WTC11 (cell line): ENCODE measurements around the gene PPM1A. TPM values are rescaled to one million over a fixed set of nuclear protein-coding genes. Genes with fewer than 3 reads are reported as not detected.

Experiments used
- ATF1 ChIP-seq: sonication (generic); formaldehyde crosslinking; IDR thresholded peaks from 2 replicates; pipeline ENCODE4 v1.8.1; 2023; ENCODE audit warnings: mild to moderate bottlenecking, moderate library complexity, missing genetic modification reagents
- CBFB ChIP-seq: sonication (generic); formaldehyde crosslinking; IDR thresholded peaks from 2 replicates; pipeline ENCODE4 v1.8.1; 2022; ENCODE audit warnings: mild to moderate bottlenecking, low read depth, missing genetic modification reagents
- CDX4 ChIP-seq: fragments of 250-450 bp; sonication (Bioruptor Pico); IDR thresholded peaks from 2 replicates; pipeline ENCODE4 v1.9.0; 2021; ENCODE audit warnings: moderate library complexity, mild to moderate bottlenecking, inconsistent platforms, borderline replicate concordance
- CREB1 ChIP-seq: sonication (generic); formaldehyde crosslinking; IDR thresholded peaks from 2 replicates; pipeline ENCODE4 v1.8.0; 2023; ENCODE audit warnings: mild to moderate bottlenecking, missing genetic modification reagents
- CREM ChIP-seq: sonication (generic); formaldehyde crosslinking; IDR thresholded peaks from 2 replicates; pipeline ENCODE4 v1.8.1; 2022; ENCODE audit warnings: mild to moderate bottlenecking, missing genetic modification reagents, moderate library complexity
- E2F1 ChIP-seq: sonication (generic); formaldehyde crosslinking; IDR thresholded peaks from 2 replicates; pipeline ENCODE4 v1.8.0; 2022; ENCODE audit warnings: mild to moderate bottlenecking, missing genetic modification reagents
- E2F4 ChIP-seq: sonication (generic); formaldehyde crosslinking; IDR thresholded peaks from 2 replicates; pipeline ENCODE4 v1.8.1; 2022; ENCODE audit warnings: low read depth, mild to moderate bottlenecking, moderate library complexity, missing genetic modification reagents, borderline replicate concordance
- ELF4 ChIP-seq: sonication (generic); formaldehyde crosslinking; IDR thresholded peaks from 2 replicates; pipeline ENCODE4 v1.8.1; 2022; ENCODE audit warnings: low read depth, mild to moderate bottlenecking, moderate library complexity, missing genetic modification reagents
- ESRRA ChIP-seq: sonication (generic); formaldehyde crosslinking; IDR thresholded peaks from 2 replicates; pipeline ENCODE4 v1.8.1; 2022; ENCODE audit warnings: mild to moderate bottlenecking, missing genetic modification reagents, borderline replicate concordance
- FOXK1 ChIP-seq: sonication (generic); formaldehyde crosslinking; IDR thresholded peaks from 2 replicates; pipeline ENCODE4 v1.8.0; 2022; ENCODE audit warnings: mild to moderate bottlenecking, moderate library complexity, missing genetic modification reagents
- GABPB1 ChIP-seq: sonication (generic); formaldehyde crosslinking; IDR thresholded peaks from 2 replicates; pipeline ENCODE4 v1.8.1; 2023; ENCODE audit warnings: mild to moderate bottlenecking, missing genetic modification reagents
- IRF2 ChIP-seq: sonication (generic); formaldehyde crosslinking; IDR thresholded peaks from 2 replicates; pipeline ENCODE4 v1.8.0; 2022; ENCODE audit warnings: low read depth, missing genetic modification reagents, borderline replicate concordance
- JAZF1 ChIP-seq: fragments of 250-450 bp; sonication (Bioruptor Pico); IDR thresholded peaks from 2 replicates; pipeline ENCODE4 v1.9.0; 2021; ENCODE audit warnings: moderate library complexity, mild to moderate bottlenecking, inconsistent platforms
- MAX ChIP-seq: sonication (generic); formaldehyde crosslinking; IDR thresholded peaks from 2 replicates; pipeline ENCODE4 v1.8.0; 2022; ENCODE audit warnings: mild to moderate bottlenecking, missing genetic modification reagents
- NFE2L1 ChIP-seq: sonication (generic); formaldehyde crosslinking; IDR thresholded peaks from 2 replicates; pipeline ENCODE4 v1.8.1; 2023; ENCODE audit warnings: missing genetic modification reagents
- NR2C2 ChIP-seq: sonication (generic); formaldehyde crosslinking; IDR thresholded peaks from 2 replicates; pipeline ENCODE4 v1.8.0; 2022; ENCODE audit warnings: mild to moderate bottlenecking, missing genetic modification reagents
- PRDM15 ChIP-seq: sonication (generic); formaldehyde crosslinking; IDR thresholded peaks from 2 replicates; pipeline ENCODE4 v1.8.0; 2022; ENCODE audit warnings: missing genetic modification reagents
- RELA ChIP-seq: sonication (generic); formaldehyde crosslinking; IDR thresholded peaks from 2 replicates; pipeline ENCODE4 v1.8.1; 2022; ENCODE audit warnings: missing genetic modification reagents, mild to moderate bottlenecking, borderline replicate concordance
- SMAD3 ChIP-seq: sonication (generic); formaldehyde crosslinking; IDR thresholded peaks from 2 replicates; pipeline ENCODE4 v1.8.0; 2022; ENCODE audit warnings: missing genetic modification reagents, mild to moderate bottlenecking, borderline replicate concordance
- SOX15 ChIP-seq: fragments of 250-450 bp; sonication (Bioruptor Pico); IDR thresholded peaks from 2 replicates; pipeline ENCODE4 v1.9.0; 2021; ENCODE audit warnings: mild to moderate bottlenecking
- STAT6 ChIP-seq: sonication (generic); formaldehyde crosslinking; conservative IDR thresholded peaks from 2 replicates; pipeline ENCODE4 v1.8.1; 2023; ENCODE audit warnings: mild to moderate bottlenecking, low read depth, missing genetic modification reagents, moderate library complexity
- TCF7 ChIP-seq: sonication (generic); formaldehyde crosslinking; IDR thresholded peaks from 2 replicates; pipeline ENCODE4 v1.8.0; 2022; ENCODE audit warnings: mild to moderate bottlenecking, low read depth, missing genetic modification reagents, moderate library complexity
- TEAD4 ChIP-seq: sonication (generic); formaldehyde crosslinking; IDR thresholded peaks from 2 replicates; pipeline ENCODE4 v1.8.0; 2022; ENCODE audit warnings: mild to moderate bottlenecking, missing genetic modification reagents
- TP53 ChIP-seq: sonication (generic); formaldehyde crosslinking; IDR thresholded peaks from 2 replicates; pipeline ENCODE4 v1.8.1; 2023; ENCODE audit warnings: mild to moderate bottlenecking, missing genetic modification reagents
- ZBTB21 ChIP-seq: sonication (generic); formaldehyde crosslinking; IDR thresholded peaks from 2 replicates; pipeline ENCODE4 v1.8.1; 2023; ENCODE audit warnings: mild to moderate bottlenecking, missing genetic modification reagents, borderline replicate concordance
- ZNF138 ChIP-seq: sonication (generic); formaldehyde crosslinking; conservative IDR thresholded peaks from 2 replicates; pipeline ENCODE4 v1.8.1; 2022; ENCODE audit warnings: mild to moderate bottlenecking, moderate library complexity, missing genetic modification reagents
- ZNF219 ChIP-seq: sonication (generic); formaldehyde crosslinking; IDR thresholded peaks from 2 replicates; pipeline ENCODE4 v1.8.0; 2023; ENCODE audit warnings: missing genetic modification reagents, mild to moderate bottlenecking, borderline replicate concordance
- ZNF232 ChIP-seq: sonication (generic); formaldehyde crosslinking; IDR thresholded peaks from 2 replicates; pipeline ENCODE4 v1.8.0; 2022; ENCODE audit warnings: mild to moderate bottlenecking, missing genetic modification reagents
- ZNF396 ChIP-seq: fragments of 250-450 bp; sonication (Bioruptor Pico); IDR thresholded peaks from 2 replicates; pipeline ENCODE4 v1.8.0; 2021; ENCODE audit warnings: mild to moderate bottlenecking, moderate library complexity, borderline replicate concordance
- ZNF416 ChIP-seq: fragments of 250-450 bp; sonication (Bioruptor Pico); IDR thresholded peaks from 2 replicates; pipeline ENCODE4 v1.9.0; 2021; ENCODE audit warnings: mild to moderate bottlenecking, inconsistent platforms
- total RNA-seq: library from RNA; stranded (reverse); gene quantifications from 3 replicates; pipeline ENCODE4 v1.2.3, GENCODE V29; 2021

PPM1A gene
- total RNA-seq, 1 experiment from 2014 or later, result 52.5 TPM

- no peak for TF ChIP-seq PRDM15 (CRISPR knock-in tag)
- TF ChIP-seq ESRRA, result no peak
- TF ChIP-seq ELF4 (CRISPR knock-in tag), result no peak
- peak; percentile 90 for TF ChIP-seq CREM (CRISPR knock-in tag)
- no peak for TF ChIP-seq ZNF232 (CRISPR knock-in tag)
- no peak for TF ChIP-seq SMAD3 (CRISPR knock-in tag)
- no peak for TF ChIP-seq NFE2L1 (CRISPR knock-in tag)
- TF ChIP-seq ZNF396, result no peak
- no peak for TF ChIP-seq SOX15 (CRISPR knock-in tag)
- no peak for TF ChIP-seq E2F4 (CRISPR knock-in tag)
- TF ChIP-seq GABPB1 (CRISPR knock-in tag), result peak; percentile 58; the same call in 1 of the 2 replicates
- TF ChIP-seq ZNF219 (CRISPR knock-in tag), result no peak
- TF ChIP-seq E2F1 (CRISPR knock-in tag), result no peak
- TF ChIP-seq CREB1, result no peak
- no peak for TF ChIP-seq STAT6
- TF ChIP-seq FOXK1 (CRISPR knock-in tag), result peak; percentile 85
- TF ChIP-seq TP53, result no peak
- no peak for TF ChIP-seq CBFB (CRISPR knock-in tag)
- TF ChIP-seq ZNF416, result no peak
- TF ChIP-seq NR2C2, result no peak
- no peak for TF ChIP-seq TEAD4
- no peak for TF ChIP-seq IRF2
- TF ChIP-seq ZBTB21, result peak; percentile 86
- no peak for TF ChIP-seq ATF1 (CRISPR knock-in tag)
- TF ChIP-seq TCF7 (CRISPR knock-in tag), result no peak
- no peak for TF ChIP-seq JAZF1 (CRISPR knock-in tag)
- no peak for TF ChIP-seq CDX4
- TF ChIP-seq RELA (CRISPR knock-in tag), result peak; percentile 42; the same call in 1 of the 2 replicates
- no peak for TF ChIP-seq ZNF138
- 0 out of 2 replicates have a peak, but pooled peaks have one; percentile 32 for TF ChIP-seq MAX
Observed at GRCh38 chr14:60248697-60249318, at the start of gene PPM1A (continued).
